ENCODE results near the gene ANO2. TPM values are rescaled to one million over a fixed set of nuclear protein-coding genes. Genes with fewer than 3 reads are reported as not detected.

The ANO2 gene
- total RNA-seq, 2 experiments from 2014 or later: not detected

- CTCF ChIA-PET: no interaction called here
- POLR2A ChIA-PET: no interaction called here
Measured at GRCh38 chr12:5794156-5794555, 150.9 kb downstream of the ANO2 start.

DNA sequence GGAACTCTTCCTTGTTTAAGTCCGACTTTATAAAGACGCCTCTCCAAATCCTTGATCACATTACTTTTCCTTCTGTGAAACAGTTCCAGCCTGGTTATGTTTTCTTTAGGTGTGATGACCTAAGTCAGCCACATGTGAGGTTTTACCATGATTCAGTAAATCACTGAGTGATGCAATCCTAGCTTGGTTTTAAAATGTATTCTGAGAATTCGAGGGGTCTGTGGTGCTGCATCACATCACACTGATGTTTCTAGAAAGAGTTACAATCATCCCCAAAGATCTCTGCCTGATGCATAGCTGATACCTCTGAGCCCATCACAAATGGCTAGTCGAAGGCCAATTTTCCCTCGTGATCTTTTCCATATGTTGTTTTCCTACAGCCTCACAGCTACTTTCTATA lies 152.7 kb downstream of the ANO2 start:
- POLR2A ChIA-PET: no interaction called here
- CTCF ChIA-PET: no interaction called here

DNA sequence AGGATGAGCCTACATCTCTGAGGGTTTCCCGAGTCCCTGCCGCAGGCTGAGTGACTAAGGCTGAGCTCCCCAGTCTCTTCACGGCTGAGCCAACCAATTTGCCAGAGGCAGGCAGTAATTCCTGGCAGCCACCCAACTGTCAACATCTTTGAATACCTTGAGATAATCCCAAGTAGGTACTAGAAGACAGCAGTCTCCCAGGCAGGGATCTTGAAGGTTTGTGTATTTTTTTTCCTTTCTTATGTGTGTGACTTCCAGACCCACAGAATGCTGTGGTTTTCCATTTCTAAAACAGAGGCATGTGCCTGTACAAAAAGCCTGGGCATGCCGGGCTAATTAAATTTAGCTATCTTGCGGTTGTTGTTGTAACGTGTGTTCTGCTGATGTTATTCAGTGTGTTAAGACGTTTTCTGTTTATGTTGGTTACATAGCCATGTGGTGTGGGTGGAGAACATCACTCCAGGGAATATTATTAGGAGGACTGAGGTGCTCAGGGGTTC lies 155.5 kb downstream of the ANO2 start:
- CTCF ChIA-PET: no interaction called here
- POLR2A ChIA-PET: no interaction called here

- ChIA-PET POLR2A (no interaction called here), CTCF (no interaction called here)
Measured at GRCh38 chr12:5787828-5788227, 157.2 kb downstream of the ANO2 start.

DNA sequence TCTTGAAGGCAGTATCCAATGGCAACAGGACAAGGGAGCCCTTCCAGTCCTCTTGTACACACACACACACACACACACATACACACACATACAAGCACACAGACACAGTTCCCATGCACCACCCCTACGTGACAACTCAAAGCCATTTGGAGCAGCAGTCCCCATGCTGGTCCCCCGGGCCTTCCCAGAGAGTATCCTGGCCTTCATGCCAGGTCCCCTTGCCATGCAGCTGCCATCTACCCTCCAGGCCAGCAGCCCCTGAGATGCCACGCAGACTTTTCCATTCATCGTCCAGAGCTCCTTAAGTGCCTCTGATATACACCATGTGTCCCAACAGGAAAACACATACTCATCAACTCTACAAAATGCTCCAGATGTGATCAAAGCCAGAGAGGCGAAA lies 159.5 kb downstream of the ANO2 start:
- POLR2A ChIA-PET: no interaction called here
- CTCF ChIA-PET: no interaction called here

- POLR2A ChIA-PET: no interaction called here
- CTCF ChIA-PET: no interaction called here
Measured at GRCh38 chr12:5784462-5785130, 160.5 kb downstream of the ANO2 start.

DNA sequence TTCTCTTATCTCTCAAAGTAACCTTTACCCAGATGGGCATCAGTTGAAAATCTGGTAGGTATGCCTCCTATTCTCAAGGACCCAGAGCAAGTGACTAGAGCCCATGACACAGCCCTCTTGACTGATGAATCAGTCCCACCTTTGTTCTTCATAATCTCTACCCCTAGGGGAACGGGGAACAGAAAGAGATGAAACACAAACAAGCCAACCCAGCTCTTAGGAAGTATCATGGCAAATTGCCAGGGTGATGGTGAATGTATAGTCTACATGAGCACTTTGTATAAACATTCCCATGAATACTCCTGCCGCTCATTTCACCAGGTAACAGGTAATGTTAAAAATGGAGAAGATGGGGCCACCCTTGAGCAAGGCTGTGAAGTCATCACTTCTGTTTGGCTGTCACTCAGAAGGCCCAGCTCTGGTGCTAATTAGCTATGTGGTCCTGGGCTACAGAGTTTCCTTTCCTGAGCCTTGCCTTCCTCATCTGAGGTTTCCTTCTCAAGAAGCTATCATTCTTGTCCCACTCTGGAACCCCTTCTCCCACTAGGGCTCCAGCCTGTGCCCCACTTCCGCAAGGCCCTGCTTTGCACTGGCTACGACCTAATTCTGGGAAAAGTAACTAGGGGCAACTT lies 161.7 kb downstream of the ANO2 start:
- CTCF ChIA-PET: interaction anchor here (1.5 kb wide), 1 partner anchor 10 kb away, joined by 3 read pairs; no protein-coding TSS in a partner anchor

GRCh38 chr12:5780536-5780935 lies 164.5 kb downstream of the ANO2 start:
- POLR2A ChIA-PET: no interaction called here

More for the DNA sequence above, 161.7 kb downstream of the ANO2 start:
- POLR2A ChIA-PET: no interaction called here

DNA sequence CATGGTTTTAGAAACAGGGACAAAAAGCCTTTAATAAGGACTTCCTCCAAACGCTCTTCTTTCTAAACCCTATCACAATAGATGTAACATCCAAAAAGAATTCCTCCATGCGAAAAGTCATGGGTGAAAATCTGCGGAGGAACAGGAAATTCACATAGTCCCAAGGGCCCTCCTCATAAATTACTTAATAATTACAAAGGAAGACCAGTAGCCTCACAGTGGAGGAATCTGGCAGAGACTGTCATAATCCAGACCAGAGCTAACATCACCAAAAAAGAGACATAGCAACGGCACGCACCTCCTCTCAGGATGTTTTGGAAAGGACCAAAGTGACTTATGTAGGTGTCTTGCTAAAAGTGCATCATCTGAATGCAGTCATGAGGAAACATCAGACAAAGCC lies 165.7 kb downstream of the ANO2 start:
- POLR2A ChIA-PET: no interaction called here
- CTCF ChIA-PET: no interaction called here

More at GRCh38 chr12:5780536-5780935, 164.5 kb downstream of the ANO2 start:
- CTCF ChIA-PET: no interaction called here

DNA sequence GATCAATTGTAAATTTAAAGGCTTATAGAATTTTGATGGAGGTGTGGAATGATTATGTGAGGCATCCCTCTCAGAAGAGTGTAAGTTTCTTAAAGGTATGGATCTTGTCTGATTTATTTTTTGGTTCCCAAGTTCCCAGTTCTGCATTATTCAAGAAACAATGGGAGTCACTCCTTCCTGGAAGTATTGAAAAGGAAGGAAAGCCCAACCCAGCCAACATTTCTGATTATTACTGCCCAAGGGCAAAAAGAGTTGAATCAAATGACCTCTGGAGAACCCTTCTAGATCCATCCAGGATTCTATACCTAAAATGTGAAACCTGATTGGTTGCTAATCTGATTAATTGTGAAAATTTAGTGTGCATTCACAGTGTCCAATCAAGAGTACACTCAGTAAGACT lies 166.2 kb downstream of the ANO2 start:
- ChIA-PET CTCF (no interaction called here), POLR2A (no interaction called here)

- POLR2A ChIA-PET: no interaction called here
Measured at GRCh38 chr12:5777451-5777850, 167.6 kb downstream of the ANO2 start.

GRCh38 chr12:5776091-5776490 lies 169.0 kb downstream of the ANO2 start:
- CTCF ChIA-PET: no interaction called here
- POLR2A ChIA-PET: no interaction called here

More at GRCh38 chr12:5777451-5777850, 167.6 kb downstream of the ANO2 start:
- CTCF ChIA-PET: no interaction called here

DNA sequence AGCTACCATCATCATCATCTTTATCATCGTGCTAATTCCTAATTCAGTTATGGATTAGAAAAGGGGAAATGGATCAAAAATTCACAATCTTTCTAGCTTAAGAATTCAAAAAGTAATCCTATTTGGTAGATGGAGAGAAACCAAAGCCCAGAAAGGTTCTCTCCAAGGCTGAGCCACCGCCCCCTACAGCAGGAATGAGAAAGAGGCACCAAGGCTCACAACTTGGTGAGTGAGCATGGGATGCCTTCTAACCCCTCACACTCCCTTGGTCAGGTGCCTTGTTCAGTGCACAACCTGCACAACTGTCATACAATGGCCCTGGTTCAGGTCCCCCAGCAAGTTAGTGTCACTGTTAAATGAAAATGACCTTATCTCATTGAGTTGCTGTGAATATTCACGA lies 171.5 kb downstream of the ANO2 start:
- ChIA-PET CTCF (no interaction called here), POLR2A (no interaction called here)

- CTCF ChIA-PET: no interaction called here
- POLR2A ChIA-PET: no interaction called here
Measured at GRCh38 chr12:5771756-5772155, 173.3 kb downstream of the ANO2 start.

DNA sequence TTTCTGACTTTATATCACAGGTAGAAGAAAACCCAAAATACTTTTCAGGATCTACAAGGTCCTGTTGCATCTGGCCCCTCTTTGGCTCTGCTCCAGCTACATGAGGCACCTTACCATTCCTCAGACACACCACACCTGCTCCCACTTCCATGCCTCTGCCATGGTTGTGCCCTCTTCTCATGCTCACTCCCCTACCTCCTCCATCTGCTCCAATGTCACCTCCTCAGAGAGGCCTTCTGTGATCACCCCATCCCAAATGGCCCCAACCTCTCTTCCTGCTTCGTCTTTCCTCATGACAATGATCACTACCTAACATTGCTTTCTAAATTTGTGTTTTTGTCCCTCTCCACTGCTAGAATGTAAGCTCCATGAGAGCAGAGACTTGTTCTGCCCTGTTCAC lies 174.3 kb downstream of the ANO2 start:
- ChIA-PET POLR2A (no interaction called here), CTCF (no interaction called here)

DNA sequence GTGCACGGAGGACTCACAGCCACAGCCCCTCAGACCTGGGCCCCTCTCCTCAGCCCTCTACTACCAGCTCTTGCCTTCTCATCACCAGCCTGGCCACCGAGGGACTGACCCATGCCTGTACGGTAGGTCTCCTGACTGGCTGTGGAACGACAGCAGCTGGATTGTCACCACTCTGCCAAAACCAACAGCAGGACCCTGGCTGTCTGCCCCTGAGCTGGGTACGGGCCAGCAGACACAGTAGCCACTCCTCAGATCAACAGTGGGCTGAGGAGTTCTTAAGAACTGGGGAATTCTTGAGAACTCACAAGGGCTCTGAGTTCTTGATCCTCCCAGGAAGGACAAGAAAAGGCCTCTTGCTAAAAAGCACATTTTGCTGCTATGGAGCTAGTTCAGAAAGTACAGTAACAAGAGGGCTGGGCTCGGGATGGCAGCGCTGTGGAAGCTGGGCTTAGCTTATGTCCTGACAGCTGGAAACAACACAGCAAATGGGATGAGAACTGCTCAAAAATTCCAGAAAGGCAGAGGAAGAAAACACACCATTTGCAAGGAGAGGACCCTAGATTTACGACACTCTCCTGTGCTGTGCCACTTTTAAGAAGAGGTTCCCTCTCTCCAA lies 176.4 kb downstream of the ANO2 start:
- ChIA-PET POLR2A (no interaction called here), CTCF (no interaction called here)

- ChIA-PET POLR2A (no interaction called here), CTCF (no interaction called here)
Measured at GRCh38 chr12:5768171-5768570, 176.9 kb downstream of the ANO2 start.

DNA sequence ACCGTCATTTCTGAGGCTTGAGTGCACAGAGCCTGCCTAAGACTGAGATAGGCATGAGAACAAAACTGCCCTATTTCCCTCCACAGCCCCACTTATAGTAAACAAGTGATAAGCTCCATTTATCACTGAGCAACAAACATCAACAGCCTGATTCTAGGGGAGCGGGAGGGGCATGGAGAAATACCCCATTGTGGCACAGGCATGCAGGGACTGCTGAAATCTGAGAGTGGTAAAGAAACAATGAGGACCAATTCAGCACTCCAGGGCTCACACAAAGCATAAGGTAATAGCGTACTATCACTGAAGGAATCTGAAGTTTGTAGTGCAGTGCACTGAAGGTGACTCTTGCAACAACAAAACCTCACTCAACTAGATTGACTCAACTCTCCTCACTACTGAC lies 186.7 kb downstream of the ANO2 start:
- ChIA-PET CTCF (no interaction called here), POLR2A (no interaction called here)

- ChIA-PET POLR2A (no interaction called here), CTCF (interaction anchor here (1.2 kb wide), 1 partner anchor 18 kb away, joined by 3 read pairs; no protein-coding TSS in a partner anchor)
Measured at GRCh38 chr12:5756338-5756842, 188.7 kb downstream of the ANO2 start.

DNA sequence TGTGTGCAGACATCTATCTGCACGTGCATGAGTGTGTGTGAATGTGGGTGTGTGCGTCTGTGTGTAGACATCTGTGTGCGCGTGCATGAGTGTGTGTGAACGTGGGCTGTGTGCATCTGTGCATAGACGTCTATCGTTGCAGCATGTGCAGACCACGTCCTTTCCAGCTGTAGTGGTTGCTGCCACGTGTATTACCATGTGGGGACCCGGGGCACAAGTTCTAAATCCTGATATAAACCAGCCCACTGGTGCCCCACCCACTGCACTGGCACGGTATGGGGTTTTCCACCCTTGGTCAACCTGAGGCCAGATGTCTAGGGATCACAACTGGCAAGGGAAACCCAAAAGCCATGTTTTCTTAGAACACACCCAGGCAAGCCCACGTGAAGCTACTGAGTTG lies 197.0 kb downstream of the ANO2 start:
- ChIA-PET POLR2A (no interaction called here), CTCF (no interaction called here)

GRCh38 chr12:5746917-5747316 lies 198.1 kb downstream of the ANO2 start:
- CTCF ChIA-PET: no interaction called here
- POLR2A ChIA-PET: no interaction called here
